ENCODE measurements around the gene JAG2. TPM values are rescaled to one million over a fixed set of nuclear protein-coding genes. Genes with fewer than 3 reads are reported as not detected.

Gene JAG2
- total and polyA plus RNA-seq, 2 experiments from 2014 or later: 1.5 TPM; not detected in 1

GRCh38 chr14:105192866-105193731, 24.5 kb upstream of the JAG2 start:
- H3K4me1 ChIP-seq (ENCODE audit: insufficient read depth): no peaks in the 10 kb centered on the region
- no peak overlapping the region for H3K9ac ChIP-seq
- DNase-seq: peak; percentile 62

GRCh38 chr14:105187935-105188524, 19.5 kb upstream of the JAG2 start:
- H4K20me1 ChIP-seq (ENCODE audit: insufficient read depth): no peaks in the 10 kb centered on the region
- no peaks in the 10 kb centered on the region for H3K9me2 ChIP-seq (ENCODE audit: insufficient read depth)
- no peaks in the 10 kb centered on the region for H3K9me3 ChIP-seq (ENCODE audit: low read depth)
- H3K4me3 ChIP-seq: no peak overlapping the region
- no peaks in the 10 kb centered on the region; the same call in 1 of the 2 replicates for H3K27me3 ChIP-seq (replicated peaks; ENCODE audit: insufficient read depth)
- H3K4me2 ChIP-seq (ENCODE audit: unreplicated experiment): no peak overlapping the region
- no peak overlapping the region for H2AFZ ChIP-seq
- H3K9ac ChIP-seq: no peak overlapping the region
- no peak for DNase-seq
- in situ Hi-C loops (cut with MboI): no loop called here
- 53 to 57% methylated on average over 14 of the region's 14 CpGs for WGBS, 2 experiments (ENCODE audit: low coverage in 1 of 2, low lambda C conversion rate in 2 of 2, missing lambda C conversion rate in 2 of 2)
- H3K27ac ChIP-seq: no peak overlapping the region
- H3K79me2 ChIP-seq (ENCODE audit: insufficient read depth): no peaks in the 10 kb centered on the region
- no peaks in the 10 kb centered on the region for H3F3A ChIP-seq (ENCODE audit: insufficient read depth)
- H3K4me1 ChIP-seq (ENCODE audit: insufficient read depth): no peaks in the 10 kb centered on the region
- no peaks in the 10 kb centered on the region for H3K36me3 ChIP-seq (ENCODE audit: low read depth)
- no peak for TF ChIP-seq EZH2 (IDR thresholded peaks at IDR 0.05; ENCODE audit: insufficient read depth, poor library complexity, severe bottlenecking)
- TF ChIP-seq EZH2phosphoT487 (IDR thresholded peaks at IDR 0.05; ENCODE audit: insufficient read depth, low read depth): no peak

More at GRCh38 chr14:105192866-105193731, 24.5 kb upstream of the JAG2 start:
- H3K79me2 ChIP-seq (ENCODE audit: insufficient read depth): no peaks in the 10 kb centered on the region
- H3K27me3 ChIP-seq (replicated peaks; ENCODE audit: insufficient read depth): peaks cover 22% of the 10 kb centered on the region
- H3F3A ChIP-seq (ENCODE audit: insufficient read depth): no peaks in the 10 kb centered on the region
- in situ Hi-C loops (cut with MboI): no loop called here
- no peak overlapping the region for H3K27ac ChIP-seq
- no peak overlapping the region for H3K4me3 ChIP-seq
- H4K20me1 ChIP-seq (ENCODE audit: insufficient read depth): no peaks in the 10 kb centered on the region
- no peak overlapping the region for H3K4me2 ChIP-seq (ENCODE audit: unreplicated experiment)
- TF ChIP-seq EZH2 (IDR thresholded peaks at IDR 0.05; ENCODE audit: insufficient read depth, poor library complexity, severe bottlenecking): no peak
- TF ChIP-seq EZH2phosphoT487 (IDR thresholded peaks at IDR 0.05; ENCODE audit: insufficient read depth, low read depth): no peak
- H3K9me3 ChIP-seq (ENCODE audit: low read depth): no peaks in the 10 kb centered on the region
- 21 to 34% methylated on average over 17 to 29 of the region's 29 CpGs for WGBS, 2 experiments (ENCODE audit: low coverage in 1 of 2, low lambda C conversion rate in 2 of 2, missing lambda C conversion rate in 2 of 2)
- no peaks in the 10 kb centered on the region for H3K36me3 ChIP-seq (ENCODE audit: low read depth)
- no peaks in the 10 kb centered on the region for H3K9me2 ChIP-seq (ENCODE audit: insufficient read depth)
- H2AFZ ChIP-seq: no peak overlapping the region

- H3K9ac ChIP-seq: no peak overlapping the region
- no peak overlapping the region for H2AFZ ChIP-seq
- no peaks in the 10 kb centered on the region for H4K20me1 ChIP-seq (ENCODE audit: insufficient read depth)
- in situ Hi-C loops (cut with MboI): no loop called here
- H3K4me2 ChIP-seq (ENCODE audit: unreplicated experiment): no peak overlapping the region
- WGBS, 2 experiments (ENCODE audit: low coverage in 1 of 2, low lambda C conversion rate in 2 of 2, missing lambda C conversion rate in 2 of 2): 55 to 58% methylated on average over 2 to 4 of the region's 4 CpGs
- no peaks in the 10 kb centered on the region for H3K9me3 ChIP-seq (ENCODE audit: low read depth)
- no peak overlapping the region for H3K27ac ChIP-seq
- no peaks in the 10 kb centered on the region for H3K4me1 ChIP-seq (ENCODE audit: insufficient read depth)
- no peaks in the 10 kb centered on the region for H3K36me3 ChIP-seq (ENCODE audit: low read depth)
- DNase-seq: no peak
- TF ChIP-seq EZH2phosphoT487 (IDR thresholded peaks at IDR 0.05; ENCODE audit: insufficient read depth, low read depth) (no peak), EZH2 (IDR thresholded peaks at IDR 0.05; ENCODE audit: insufficient read depth, poor library complexity, severe bottlenecking) (no peak)
- H3F3A ChIP-seq (ENCODE audit: insufficient read depth): no peaks in the 10 kb centered on the region
- no peaks in the 10 kb centered on the region for H3K79me2 ChIP-seq (ENCODE audit: insufficient read depth)
- no peaks in the 10 kb centered on the region for H3K9me2 ChIP-seq (ENCODE audit: insufficient read depth)
- no peaks in the 10 kb centered on the region; the same call in 1 of the 2 replicates for H3K27me3 ChIP-seq (replicated peaks; ENCODE audit: insufficient read depth)
- H3K4me3 ChIP-seq: no peak overlapping the region
These were observed 18.5 kb upstream of the JAG2 start for GRCh38 chr14:105187116-105187515.

GRCh38 chr14:105185973-105186372, 17.4 kb upstream of the JAG2 start:
- no peaks in the 10 kb centered on the region for H3K9me2 ChIP-seq (ENCODE audit: insufficient read depth)
- H2AFZ ChIP-seq: no peak overlapping the region
- H3K36me3 ChIP-seq (ENCODE audit: low read depth): no peaks in the 10 kb centered on the region
- H4K20me1 ChIP-seq (ENCODE audit: insufficient read depth): no peaks in the 10 kb centered on the region
- DNase-seq: no peak
- no peaks in the 10 kb centered on the region for H3K79me2 ChIP-seq (ENCODE audit: insufficient read depth)
- no peak overlapping the region for H3K4me3 ChIP-seq
- TF ChIP-seq EZH2phosphoT487 (IDR thresholded peaks at IDR 0.05; ENCODE audit: insufficient read depth, low read depth) (no peak), EZH2 (IDR thresholded peaks at IDR 0.05; ENCODE audit: insufficient read depth, poor library complexity, severe bottlenecking) (no peak)
- in situ Hi-C loops (cut with MboI): no loop called here
- no peak overlapping the region for H3K27ac ChIP-seq
- no peaks in the 10 kb centered on the region; the same call in 1 of the 2 replicates for H3K27me3 ChIP-seq (replicated peaks; ENCODE audit: insufficient read depth)
- WGBS, 2 experiments (ENCODE audit: low coverage in 1 of 2, low lambda C conversion rate in 2 of 2, missing lambda C conversion rate in 2 of 2): 0 to 20% methylated on average over 2 to 4 of the region's 4 CpGs
- no peaks in the 10 kb centered on the region for H3K9me3 ChIP-seq (ENCODE audit: low read depth)
- no peak overlapping the region for H3K9ac ChIP-seq
- H3K4me1 ChIP-seq (ENCODE audit: insufficient read depth): no peaks in the 10 kb centered on the region
- H3F3A ChIP-seq (ENCODE audit: insufficient read depth): no peaks in the 10 kb centered on the region
- H3K4me2 ChIP-seq (ENCODE audit: unreplicated experiment): no peak overlapping the region

Data from GM23248 (cell line).